HepG2 (cell line): ENCODE measurements around the gene AUH. TPM values are rescaled to one million over a fixed set of nuclear protein-coding genes. Genes with fewer than 3 reads are reported as not detected.

Experiments
- HOXA3 ChIP-seq: sonication (generic); formaldehyde crosslinking; IDR thresholded peaks from 2 replicates; pipeline ENCODE4 v1.5.0; 2020; ENCODE audit warnings: missing genetic modification reagents
- MAZ ChIP-seq, 2 experiments: sonication (generic) in 1 of 2; formaldehyde crosslinking in 1 of 2; IDR thresholded peaks; 2 replicates each; pipeline versions ENCODE4 v1.5.0 to v1.6.1; 2012 to 2020; ENCODE audit warnings: low read depth in 2 of 2, mild to moderate bottlenecking in 2 of 2, borderline replicate concordance in 1 of 2, improper control_type of control experiment in 1 of 2, low read length in 1 of 2, missing genetic modification reagents in 1 of 2, moderate library complexity in 1 of 2
- PAF1 ChIP-seq: IDR thresholded peaks from 2 replicates; pipeline ENCODE4 v1.6.1; 2016; ENCODE audit warnings: missing genetic modification reagents, missing compliant biosample characterization
- PHF8 ChIP-seq: sonication (generic); formaldehyde crosslinking; IDR thresholded peaks from 2 replicates; pipeline ENCODE4 v1.5.0; 2020; ENCODE audit warnings: missing genetic modification reagents
- USF2 ChIP-seq, 2 experiments: sonication (generic) in 1 of 2; formaldehyde crosslinking in 1 of 2; IDR thresholded peaks; 2 replicates each; pipeline versions ENCODE4 v1.5.1 to v1.6.1; 2011 to 2020; ENCODE audit warnings: borderline replicate concordance in 1 of 2, low read depth in 1 of 2, low read length in 1 of 2, mild to moderate bottlenecking in 1 of 2, missing genetic modification reagents in 1 of 2, moderate library complexity in 1 of 2
- ZBTB38 ChIP-seq: sonication (generic); formaldehyde crosslinking; IDR thresholded peaks from 2 replicates; pipeline ENCODE4 v1.5.1; 2020; ENCODE audit warnings: mild to moderate bottlenecking, missing genetic modification reagents
- ZNF605 ChIP-seq: sonication (generic); formaldehyde crosslinking; IDR thresholded peaks from 2 replicates; pipeline ENCODE4 v1.8.0; 2022; ENCODE audit warnings: mild to moderate bottlenecking, missing genetic modification reagents
- ZNF768 ChIP-seq: sonication (generic); formaldehyde crosslinking; IDR thresholded peaks from 2 replicates; pipeline ENCODE4 v1.4.0; 2020; ENCODE audit warnings: missing genetic modification reagents
- polyA plus RNA-seq, 8 experiments: library from polyadenylated mRNA; depleted of rRNA in 3 of 8; stranded (reverse) in 7 of 8; unstranded in 1 of 8; fragments of >200 nt; fragmentation: Illumina TruSeq in 4 of 8; extraction: Trizol in 4 of 8; gene quantifications; 2 replicates each; pipeline versions ENCODE4 v1.2.1 to v1.2.3, GENCODE V29; 2011 to 2016; ENCODE audit warnings: low read depth in 4 of 8, missing spikeins in 1 of 8, mixed read lengths in 1 of 8; ENCODE audit not compliant: insufficient read depth in 1 of 8
- total RNA-seq, 5 experiments: library from RNA; depleted of rRNA; stranded (reverse); fragments of >200 nt; fragmentation: Illumina TruSeq; extraction: Trizol; gene quantifications; 2 replicates each; pipeline ENCODE4 v1.2.3, GENCODE V29; 2016; ENCODE audit warnings: low read depth in 1 of 5

Gene AUH
- total and polyA plus RNA-seq, 2 of the 13 experiments (the other 11 are each of a cell fraction or from before 2014, with no cell fraction given): 25.8 to 31.9 TPM

- TF ChIP-seq USF2 (IDR thresholded peaks at IDR 0.05; ENCODE audit: low read depth, low read length) (no peak), USF2 (CRISPR knock-in tag; IDR thresholded peaks at IDR 0.05; ENCODE audit: borderline replicate concordance) (no peak), PHF8 (CRISPR knock-in tag) (no peak; the same call in 1 of the 2 replicates), PAF1 (CRISPR knock-in tag) (no peak), ZBTB38 (peak; percentile 74), HOXA3 (CRISPR knock-in tag) (no peak), ZNF768 (CRISPR knock-in tag) (no peak), ZNF605 (0 out of 2 replicates have a peak, but pooled peaks have one; percentile 41), MAZ (IDR thresholded peaks at IDR 0.05; ENCODE audit: borderline replicate concordance, low read depth, low read length) (no peak), MAZ (CRISPR knock-in tag; IDR thresholded peaks at IDR 0.05; ENCODE audit: low read depth) (no peak)
- TF ChIP-seq, all 625 proteins: peak for 14
Measured at GRCh38 chr9:91362051-91362611, 413 bp upstream of the AUH start (continued).
